PC-9 (cell line): Measurements from ENCODE around the gene DAAM1. TPM values are rescaled to one million over a fixed set of nuclear protein-coding genes. Genes with fewer than 3 reads are reported as not detected.

ENCODE experiments used
- BruUV-seq: library from RNA; stranded (reverse); fragments of 400-500 nt; replicated peaks from 2 replicates; lab custom pipeline; 2021; lab: Mats Ljungman, UMichigan
- CTCF ChIA-PET: fragments of 300-600 bp; sonication (Branson Sonifier 250); formaldehyde crosslinking; loops from one replicate; lab custom pipeline; 2022; ENCODE audit warnings: antibody characterized with exemption; lab: Charles Lee
- POLR2A ChIA-PET: fragments of 300-600 bp; sonication (Branson Sonifier 250); formaldehyde crosslinking; loops from one replicate; lab custom pipeline; 2022; ENCODE audit warnings: antibody characterized with exemption; ENCODE audit not compliant: unreplicated experiment; lab: Charles Lee
- DNase-seq, 2 experiments: peaks; one replicate each; pipeline versions ENCODE4 v3.0.0 to v3.0.0-alpha.2; 2015 to 2022; ENCODE audit warnings: mixed read lengths in 1 of 2
- H2AFZ ChIP-seq: fragments of 200-600 bp; sonication (generic); 2 replicates; pipeline ENCODE4 v1.8.1; 2017; ENCODE audit warnings: antibody characterized with exemption
- H3F3A ChIP-seq: fragments of 200-600 bp; sonication (generic); 2 replicates; pipeline ENCODE4 v1.8.1; 2017; ENCODE audit warnings: antibody characterized with exemption, mild to moderate bottlenecking, low read depth; ENCODE audit not compliant: insufficient read depth
- H3K27ac ChIP-seq: fragments of 200-600 bp; sonication (generic); 2 replicates; pipeline ENCODE4 v1.6.1; 2016; ENCODE audit warnings: mixed run types
- H3K27me3 ChIP-seq: fragments of 200-600 bp; sonication (generic); 2 replicates; pipeline ENCODE4 v1.6.1; 2016; ENCODE audit warnings: low read depth, mixed run types; ENCODE audit not compliant: insufficient read depth
- H3K36me3 ChIP-seq: fragments of 200-600 bp; sonication (generic); 2 replicates; pipeline ENCODE4 v1.6.1; 2016; ENCODE audit warnings: low read depth, mixed run types
- H3K4me1 ChIP-seq: fragments of 200-600 bp; sonication (generic); replicated peaks from 2 replicates; pipeline ENCODE4 v1.6.1; 2016; ENCODE audit warnings: mixed run types; ENCODE audit not compliant: insufficient read depth
- H3K4me2 ChIP-seq: fragments of 200-600 bp; sonication (generic); 2 replicates; pipeline ENCODE4 v1.6.1; 2017; ENCODE audit warnings: mixed run types
- H3K4me3 ChIP-seq: fragments of 200-600 bp; sonication (generic); 2 replicates; pipeline ENCODE4 v1.6.1; 2016; ENCODE audit warnings: mixed run types
- H3K79me2 ChIP-seq: fragments of 200-600 bp; sonication (generic); 2 replicates; pipeline ENCODE4 v1.6.1; 2017; ENCODE audit warnings: low read depth, mixed run types
- H3K9me2 ChIP-seq: fragments of 200-600 bp; sonication (generic); 2 replicates; pipeline ENCODE4 v1.8.1; 2017; ENCODE audit warnings: mild to moderate bottlenecking; ENCODE audit not compliant: insufficient read depth
- H3K9me3 ChIP-seq: fragments of 200-600 bp; sonication (generic); 2 replicates; pipeline ENCODE4 v1.8.1; 2016; ENCODE audit warnings: low read depth; ENCODE audit not compliant: insufficient read depth
- H4K20me1 ChIP-seq: fragments of 200-600 bp; sonication (generic); 2 replicates; pipeline ENCODE4 v1.8.1; 2017; ENCODE audit not compliant: insufficient read depth
- EZH2 ChIP-seq: fragments of 200-600 bp; sonication (generic); IDR thresholded peaks from 2 replicates; pipeline ENCODE4 v1.8.0; 2017; ENCODE audit warnings: antibody characterized with exemption, low read depth
- intact Hi-C: fragments of 100-400 bp; cut with micrococcal nuclease; formaldehyde crosslinking; loops from one replicate; pipeline ENCODE4 v1.10.0; 2022; ENCODE audit not compliant: unreplicated experiment
- total RNA-seq: library from RNA; stranded (reverse); gene quantifications from 2 replicates; pipeline ENCODE4 v1.2.3, GENCODE V29; 2021
- TF ChIP-seq, protein P1 (sequence below): fragments of 200-600 bp; sonication (generic); conservative IDR thresholded peaks from 2 replicates; pipeline ENCODE4 v1.6.1; 2017; ENCODE audit warnings: mixed run types, antibody characterized with exemption, mild to moderate bottlenecking, moderate library complexity

The DAAM1 gene
- total RNA-seq, 1 experiment from 2014 or later = 70.7 TPM

DNA sequence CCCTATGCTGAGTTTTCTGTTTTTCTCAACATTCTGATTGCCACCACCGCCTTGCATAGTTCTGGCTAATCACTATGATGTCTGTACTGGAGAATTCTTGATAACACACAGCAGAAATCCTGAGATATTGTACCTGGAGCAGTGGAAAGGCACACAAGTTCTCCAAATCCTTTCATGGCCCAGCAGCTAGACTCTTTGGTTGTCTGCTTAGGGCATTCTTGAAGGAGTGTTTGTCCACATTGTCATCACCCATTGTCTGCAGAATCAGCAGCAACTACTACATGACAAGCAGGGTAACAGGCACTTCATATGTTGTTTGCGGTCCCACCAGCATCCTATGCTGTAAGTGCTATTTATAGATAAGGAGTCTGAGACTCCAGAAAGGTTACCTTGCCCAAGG, 128.9 kb downstream of the DAAM1 start:
- no peak overlapping the region for H3K4me2 ChIP-seq
- peaks cover 29% of the 10 kb centered on the region for H3K4me1 ChIP-seq
- H3K79me2 ChIP-seq = no peaks in the 10 kb centered on the region
- DNase-seq = no peak
- no peaks in the 10 kb centered on the region for H3K9me3 ChIP-seq
- H4K20me1 ChIP-seq = no peaks in the 10 kb centered on the region
- no peak overlapping the region for H3K4me3 ChIP-seq
- no peaks in the 10 kb centered on the region for H3K36me3 ChIP-seq
- H3K9me2 ChIP-seq = no peaks in the 10 kb centered on the region
- no peaks in the 10 kb centered on the region for H3K27me3 ChIP-seq
- H3K27ac ChIP-seq = no peak overlapping the region
- BruUV-seq = no TSS peak
- peaks cover 23% of the 10 kb centered on the region for H3F3A ChIP-seq
- ChIA-PET CTCF (no interaction called here), POLR2A (no interaction called here)
- intact Hi-C loops = no loop called here
- TF ChIP-seq, protein P1, sequence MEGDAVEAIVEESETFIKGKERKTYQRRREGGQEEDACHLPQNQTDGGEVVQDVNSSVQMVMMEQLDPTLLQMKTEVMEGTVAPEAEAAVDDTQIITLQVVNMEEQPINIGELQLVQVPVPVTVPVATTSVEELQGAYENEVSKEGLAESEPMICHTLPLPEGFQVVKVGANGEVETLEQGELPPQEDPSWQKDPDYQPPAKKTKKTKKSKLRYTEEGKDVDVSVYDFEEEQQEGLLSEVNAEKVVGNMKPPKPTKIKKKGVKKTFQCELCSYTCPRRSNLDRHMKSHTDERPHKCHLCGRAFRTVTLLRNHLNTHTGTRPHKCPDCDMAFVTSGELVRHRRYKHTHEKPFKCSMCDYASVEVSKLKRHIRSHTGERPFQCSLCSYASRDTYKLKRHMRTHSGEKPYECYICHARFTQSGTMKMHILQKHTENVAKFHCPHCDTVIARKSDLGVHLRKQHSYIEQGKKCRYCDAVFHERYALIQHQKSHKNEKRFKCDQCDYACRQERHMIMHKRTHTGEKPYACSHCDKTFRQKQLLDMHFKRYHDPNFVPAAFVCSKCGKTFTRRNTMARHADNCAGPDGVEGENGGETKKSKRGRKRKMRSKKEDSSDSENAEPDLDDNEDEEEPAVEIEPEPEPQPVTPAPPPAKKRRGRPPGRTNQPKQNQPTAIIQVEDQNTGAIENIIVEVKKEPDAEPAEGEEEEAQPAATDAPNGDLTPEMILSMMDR = no peak
- TF ChIP-seq EZH2 = no peak
- H2AFZ ChIP-seq = no peak overlapping the region

DNA sequence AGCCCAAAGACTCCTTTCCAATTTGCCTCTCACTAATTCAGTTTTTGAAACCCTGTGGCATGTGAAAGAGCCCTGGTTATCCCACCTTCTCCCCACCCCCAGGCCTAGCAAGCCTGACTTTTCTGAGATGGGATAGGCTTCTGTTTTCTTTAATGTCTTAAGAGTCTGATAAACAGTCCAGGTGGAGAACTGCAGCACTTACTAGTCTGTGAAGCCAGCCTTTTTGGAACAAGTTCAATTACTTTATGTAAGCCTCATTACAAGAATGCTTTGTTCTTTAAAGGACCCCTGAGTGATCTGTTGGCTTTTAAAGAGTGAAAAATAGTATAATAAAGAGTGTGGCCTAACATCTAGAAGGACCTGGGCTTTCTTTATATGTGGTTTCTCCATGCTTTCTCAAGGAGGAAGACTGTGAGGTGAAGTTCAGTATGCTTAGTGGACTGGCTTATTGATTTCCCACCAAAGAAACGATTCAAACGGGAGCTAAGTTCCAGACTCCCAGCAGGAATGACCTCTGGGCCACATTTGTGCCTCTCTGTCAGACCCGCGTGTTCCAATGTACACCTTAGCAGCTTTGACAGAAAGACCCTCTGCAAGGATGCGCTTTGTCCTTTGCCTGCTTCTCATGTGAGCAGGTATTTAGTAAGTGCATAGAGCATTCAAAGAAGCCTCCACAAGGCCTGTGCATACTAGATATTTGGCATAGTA, 129.5 kb downstream of the DAAM1 start:
- Histone ChIP-seq H4K20me1 (no peaks in the 10 kb centered on the region), H3K4me1 (peaks cover 29% of the 10 kb centered on the region), H3K36me3 (no peaks in the 10 kb centered on the region), H3K9me3 (no peaks in the 10 kb centered on the region), H3K4me2 (no peak overlapping the region), H3K9me2 (no peaks in the 10 kb centered on the region), H2AFZ (no peak overlapping the region), H3K27ac (no peak overlapping the region), H3K79me2 (no peaks in the 10 kb centered on the region), H3K4me3 (no peak overlapping the region), H3K27me3 (no peaks in the 10 kb centered on the region), H3F3A (peaks cover 23% of the 10 kb centered on the region)
- POLR2A ChIA-PET = no interaction called here
- intact Hi-C loops = no loop called here
- DNase-seq = no peak
- BruUV-seq = no TSS peak
- TF ChIP-seq, protein P1 = no peak
- no peak for TF ChIP-seq EZH2
- CTCF ChIA-PET = no interaction called here

DNA sequence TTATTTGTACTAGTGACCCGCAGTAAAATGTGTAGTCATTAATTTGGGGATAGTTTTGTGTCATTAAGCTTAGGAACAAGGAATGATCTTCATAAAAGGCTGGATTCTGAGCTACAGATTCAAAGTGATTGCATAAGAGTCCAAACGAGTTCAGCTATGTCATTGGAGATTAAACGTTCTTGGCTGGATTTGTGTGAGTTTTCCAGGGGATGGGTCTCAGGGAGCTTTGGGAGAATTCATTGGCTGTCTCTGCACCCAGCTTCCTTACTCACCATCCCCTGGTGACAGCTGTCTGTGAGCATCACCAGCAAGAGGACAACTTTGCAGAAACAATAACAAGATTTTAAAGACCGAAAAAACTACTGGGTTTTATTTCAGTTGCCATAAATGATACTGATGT, 130.4 kb downstream of the DAAM1 start:
- no peak for TF ChIP-seq EZH2
- TF ChIP-seq, protein P1 = no peak
- intact Hi-C loops = no loop called here
- H3K79me2 ChIP-seq = no peaks in the 10 kb centered on the region
- POLR2A ChIA-PET = no interaction called here
- no peaks in the 10 kb centered on the region for H4K20me1 ChIP-seq
- H3K4me3 ChIP-seq = no peak overlapping the region
- H3K9me3 ChIP-seq = no peaks in the 10 kb centered on the region
- peaks cover 29% of the 10 kb centered on the region for H3K4me1 ChIP-seq
- no peak overlapping the region for H2AFZ ChIP-seq
- no peaks in the 10 kb centered on the region for H3K36me3 ChIP-seq
- H3K9me2 ChIP-seq = no peaks in the 10 kb centered on the region
- no peak for DNase-seq
- CTCF ChIA-PET = interaction anchor here (0.6 kb wide), 1 partner anchor 12 kb away, joined by 3 read pairs; no protein-coding TSS in a partner anchor
- no peaks in the 10 kb centered on the region for H3K27me3 ChIP-seq
- H3F3A ChIP-seq = peaks cover 23% of the 10 kb centered on the region
- no peak overlapping the region for H3K4me2 ChIP-seq
- no peak overlapping the region for H3K27ac ChIP-seq
- BruUV-seq = no TSS peak
